ENCODE results near the gene PRSS27. TPM values are rescaled to one million over a fixed set of nuclear protein-coding genes. Genes with fewer than 3 reads are reported as not detected.

The PRSS27 gene
- total and polyA plus RNA-seq, 11 donors = 0.19 to 1.3 (median 0.39) TPM; not detected in 3

- TF ChIP-seq CTCF (IDR thresholded peaks at IDR 0.05) (no peak), POLR2A (IDR thresholded peaks at IDR 0.05) (no peak)
- peaks cover 0 to 52% (median 36%) of the 10 kb centered on the region in 9 donors for H3K36me3 ChIP-seq
- no peak overlapping the region for H3K27ac ChIP-seq
- H3K9me3 ChIP-seq = no peaks in the 10 kb centered on the region
- no peak overlapping the region for H3K4me3 ChIP-seq
- ATAC-seq = no peak
- intact Hi-C loops (cut with DNase I) = no loop called here
- H3K27me3 ChIP-seq = no peaks in the 10 kb centered on the region
- peaks cover 0 to 7% (median 0%) of the 10 kb centered on the region in 12 donors for H3K4me1 ChIP-seq
- WGBS, 4 donors = 90 to 93% (median 92%) methylated on average over 9 to 10 of the region's 10 CpGs
- DNase-seq = peak in 1 of 5 donors; percentile 61
These were observed 10.4 kb downstream of the PRSS27 start for GRCh38 chr16:2709588-2709984.

DNA sequence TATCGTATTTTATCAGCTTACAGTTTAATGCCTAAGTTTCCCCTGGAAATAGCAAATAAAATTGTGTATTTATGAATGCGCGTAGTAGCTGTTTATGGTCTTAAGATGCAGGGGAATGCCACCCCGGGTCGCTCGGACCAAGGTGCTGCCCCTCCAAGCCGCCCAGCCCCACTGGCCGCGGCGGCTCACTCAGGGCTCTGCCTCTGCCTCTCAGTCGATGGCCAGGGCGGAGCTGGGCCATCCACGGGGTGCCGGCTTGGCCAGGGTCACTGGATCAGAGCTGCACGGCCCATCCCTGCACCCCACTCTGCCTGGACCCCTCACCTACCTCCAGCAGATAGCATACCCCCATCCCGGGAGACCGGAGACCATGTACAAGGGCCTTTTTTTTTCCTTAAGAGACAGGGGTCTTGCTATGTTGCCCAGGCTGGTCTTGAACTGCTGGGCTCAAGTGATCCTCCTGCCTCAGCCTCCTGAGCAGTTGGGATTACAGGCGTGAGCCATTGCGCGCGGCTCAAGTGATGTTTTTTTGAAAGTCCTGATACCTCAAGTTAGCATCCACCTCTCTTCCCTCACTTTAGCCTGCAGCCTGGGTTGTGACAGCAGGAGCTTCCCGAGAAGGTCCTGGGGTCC, 11.0 kb downstream of the PRSS27 start:
- Histone ChIP-seq H3K27me3 (no peaks in the 10 kb centered on the region), H3K9me3 (no peaks in the 10 kb centered on the region), H3K27ac (no peak overlapping the region), H3K4me3 (no peak overlapping the region), H3K36me3 (peaks cover 0 to 58% (median 39%) of the 10 kb centered on the region in 9 donors), H3K4me1 (peaks cover 0 to 12% (median 2%) of the 10 kb centered on the region in 12 donors)
- DNase-seq (no peak), ATAC-seq (no peak)
- intact Hi-C loops (cut with DNase I) = no loop called here
- TF ChIP-seq POLR2A (IDR thresholded peaks at IDR 0.05) = no peak
- no peak for TF ChIP-seq CTCF (IDR thresholded peaks at IDR 0.05)
- 95 to 97% (median 96%) methylated on average over 18 to 22 of the region's 22 CpGs for WGBS, 4 donors

DNA sequence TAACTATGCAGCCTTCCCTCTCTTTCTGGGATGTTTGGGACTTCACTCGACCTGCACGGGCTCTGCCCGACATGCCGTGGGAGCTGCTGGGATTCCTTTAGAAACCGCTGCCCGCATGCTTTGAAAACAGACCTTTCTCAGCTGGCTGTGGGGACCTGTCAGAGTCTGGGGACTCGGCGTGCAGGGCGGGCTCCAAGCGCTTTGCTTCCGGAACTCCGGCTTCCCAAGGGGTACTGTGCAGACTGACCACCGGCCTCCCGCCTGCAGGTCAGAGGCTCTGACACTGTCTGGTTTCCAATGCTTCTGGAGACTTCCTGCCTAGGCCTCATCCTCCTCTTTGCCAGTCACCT, 11.8 kb downstream of the PRSS27 start:
- Histone ChIP-seq H3K27ac (no peak overlapping the region), H3K9me3 (no peaks in the 10 kb centered on the region), H3K4me3 (no peak overlapping the region), H3K4me1 (peaks cover 0 to 19% (median 8%) of the 10 kb centered on the region in 12 donors), H3K36me3 (peaks cover 0 to 66% (median 39%) of the 10 kb centered on the region in 9 donors), H3K27me3 (no peaks in the 10 kb centered on the region)
- intact Hi-C loops (cut with DNase I) = no loop called here
- no peak for DNase-seq
- WGBS, 4 donors = 92 to 94% (median 94%) methylated on average over 14 of the region's 14 CpGs
- no peak for ATAC-seq
- TF ChIP-seq POLR2A (IDR thresholded peaks at IDR 0.05) (no peak), CTCF (IDR thresholded peaks at IDR 0.05) (no peak)

DNA sequence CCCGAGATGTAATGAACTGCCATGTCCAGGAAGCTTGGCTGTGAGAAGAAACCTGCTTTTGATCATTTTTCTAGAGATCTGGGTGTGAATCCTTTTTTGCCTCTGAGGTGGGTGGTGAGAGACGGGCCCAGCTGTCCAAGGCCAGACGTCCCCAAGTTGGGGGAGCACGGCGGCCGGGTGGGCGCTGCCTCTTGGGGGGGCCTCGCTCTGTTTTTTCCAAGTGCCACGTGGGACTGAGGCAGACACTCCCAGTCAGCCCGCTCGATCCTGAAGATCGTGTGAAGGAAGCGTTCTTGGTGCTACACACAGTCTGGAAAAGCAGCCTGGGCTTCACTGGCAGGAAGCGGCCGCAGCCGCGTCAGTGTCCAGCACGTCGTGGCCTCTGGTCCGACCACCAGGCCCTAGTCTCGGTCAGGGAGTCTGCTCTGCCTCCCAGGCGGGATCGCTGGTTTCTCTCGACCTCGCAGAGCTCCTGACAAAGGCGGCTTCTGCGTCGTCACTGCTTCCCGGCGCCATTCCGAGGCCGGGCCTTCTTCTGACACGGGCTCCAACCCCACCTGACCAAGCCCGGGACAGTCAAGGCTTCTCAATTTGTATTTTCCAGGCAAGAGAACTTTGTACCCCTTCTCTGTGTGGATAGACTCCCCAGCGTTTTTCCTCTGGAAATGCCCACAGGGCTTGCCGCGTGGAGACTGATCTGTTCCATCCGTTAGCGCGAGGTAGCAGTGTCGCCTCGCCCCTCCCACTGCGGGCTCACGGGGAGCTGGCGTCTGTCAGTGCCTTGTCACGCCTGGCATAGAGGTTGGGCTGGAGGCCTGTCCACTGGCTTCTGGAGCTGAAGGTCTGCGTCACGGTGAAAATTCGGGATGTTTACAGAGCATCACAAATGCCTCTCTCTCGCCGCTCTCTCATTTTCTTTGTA, 12.4 kb downstream of the PRSS27 start:
- intact Hi-C loops (cut with DNase I) = no loop called here
- H3K4me3 ChIP-seq = no peak overlapping the region
- ATAC-seq (no peak), DNase-seq (peak in 1 of 5 donors; percentile 59)
- H3K9me3 ChIP-seq = no peaks in the 10 kb centered on the region
- H3K27ac ChIP-seq = no peak overlapping the region
- TF ChIP-seq CTCF (IDR thresholded peaks at IDR 0.05) (no peak), POLR2A (IDR thresholded peaks at IDR 0.05) (no peak)
- peaks cover 0 to 72% (median 43%) of the 10 kb centered on the region in 9 donors for H3K36me3 ChIP-seq
- 92 to 93% (median 93%) methylated on average over 49 to 51 of the region's 51 CpGs for WGBS, 4 donors
- H3K27me3 ChIP-seq = no peaks in the 10 kb centered on the region
- peaks cover 0 to 24% (median 11%) of the 10 kb centered on the region in 12 donors for H3K4me1 ChIP-seq
